Measurements from ENCODE around the gene FLNA. TPM values are rescaled to one million over a fixed set of nuclear protein-coding genes. Genes with fewer than 3 reads are reported as not detected.

FLNA gene
- total RNA-seq, 1 experiment from 2014 or later = 1,841 TPM

GRCh38 chrX:154320406-154320805 lies 54.0 kb downstream of the FLNA start:
- no peaks in the 10 kb centered on the region for H3K9me3 ChIP-seq (ENCODE audit: insufficient read depth, low read depth)
- CTCF ChIA-PET = no interaction called here
- no peak overlapping the region for H3K4me2 ChIP-seq
- no peak overlapping the region for H3K27ac ChIP-seq
- no TSS peak for BruUV-seq (replicated peaks)
- H4K20me1 ChIP-seq (ENCODE audit: insufficient read depth) = no peaks in the 10 kb centered on the region
- H3K79me2 ChIP-seq (ENCODE audit: low read depth) = no peaks in the 10 kb centered on the region
- H3K36me3 ChIP-seq (ENCODE audit: low read depth) = no peaks in the 10 kb centered on the region
- no peak overlapping the region for H2AFZ ChIP-seq
- H3K4me3 ChIP-seq = no peak overlapping the region
- no peaks in the 10 kb centered on the region for H3K9me2 ChIP-seq (ENCODE audit: insufficient read depth)
- POLR2A ChIA-PET (ENCODE audit: unreplicated experiment) = no interaction called here
- TF ChIP-seq CTCF (conservative IDR thresholded peaks at IDR 0.05) = no peak
- no peak for TF ChIP-seq EZH2 (IDR thresholded peaks at IDR 0.05; ENCODE audit: low read depth)
- H3K4me1 ChIP-seq (replicated peaks; ENCODE audit: insufficient read depth) = no peaks in the 10 kb centered on the region
- intact Hi-C loops (cut with micrococcal nuclease; ENCODE audit: unreplicated experiment) = no loop called here
- H3K27me3 ChIP-seq (ENCODE audit: insufficient read depth, low read depth) = peaks cover 19% of the 10 kb centered on the region
- H3F3A ChIP-seq (ENCODE audit: insufficient read depth, low read depth) = no peaks in the 10 kb centered on the region
- DNase-seq = no peak

- Histone ChIP-seq H3K4me3 (no peak overlapping the region), H3K9me2 (ENCODE audit: insufficient read depth) (no peaks in the 10 kb centered on the region), H3K4me2 (no peak overlapping the region), H4K20me1 (ENCODE audit: insufficient read depth) (no peaks in the 10 kb centered on the region), H3K36me3 (ENCODE audit: low read depth) (no peaks in the 10 kb centered on the region), H3K27ac (no peak overlapping the region), H3K79me2 (ENCODE audit: low read depth) (no peaks in the 10 kb centered on the region), H3K27me3 (ENCODE audit: insufficient read depth, low read depth) (no peaks in the 10 kb centered on the region; the same call in 1 of the 2 replicates), H3K9me3 (ENCODE audit: insufficient read depth, low read depth) (no peaks in the 10 kb centered on the region), H3F3A (ENCODE audit: insufficient read depth, low read depth) (no peaks in the 10 kb centered on the region; the same call in 1 of the 2 replicates), H2AFZ (no peak overlapping the region), H3K4me1 (replicated peaks; ENCODE audit: insufficient read depth) (no peaks in the 10 kb centered on the region)
- CTCF ChIA-PET = no interaction called here
- POLR2A ChIA-PET (ENCODE audit: unreplicated experiment) = no interaction called here
- peak; percentile 48 for TF ChIP-seq CTCF (conservative IDR thresholded peaks at IDR 0.05)
- TF ChIP-seq EZH2 (IDR thresholded peaks at IDR 0.05; ENCODE audit: low read depth) = no peak
- intact Hi-C loops (cut with micrococcal nuclease; ENCODE audit: unreplicated experiment) = no loop called here
- no TSS peak for BruUV-seq (replicated peaks)
- DNase-seq = no peak
Measured at GRCh38 chrX:154317391-154317995, 56.9 kb downstream of the FLNA start.

GRCh38 chrX:154315416-154315815 lies 59.0 kb downstream of the FLNA start:
- H3K4me2 ChIP-seq = no peak overlapping the region
- intact Hi-C loops (cut with micrococcal nuclease; ENCODE audit: unreplicated experiment) = no loop called here
- CTCF ChIA-PET = no interaction called here
- no peak for DNase-seq
- no peaks in the 10 kb centered on the region for H3K27me3 ChIP-seq (ENCODE audit: insufficient read depth, low read depth)
- H2AFZ ChIP-seq = no peak overlapping the region
- no TSS peak for BruUV-seq (replicated peaks)
- H3K9me2 ChIP-seq (ENCODE audit: insufficient read depth) = no peaks in the 10 kb centered on the region
- H3K27ac ChIP-seq = no peak overlapping the region
- no peaks in the 10 kb centered on the region for H3K79me2 ChIP-seq (ENCODE audit: low read depth)
- TF ChIP-seq CTCF (conservative IDR thresholded peaks at IDR 0.05) (no peak), EZH2 (IDR thresholded peaks at IDR 0.05; ENCODE audit: low read depth) (no peak)
- no peaks in the 10 kb centered on the region for H3K4me1 ChIP-seq (replicated peaks; ENCODE audit: insufficient read depth)
- POLR2A ChIA-PET (ENCODE audit: unreplicated experiment) = no interaction called here
- H3K36me3 ChIP-seq (ENCODE audit: low read depth) = no peaks in the 10 kb centered on the region
- H3F3A ChIP-seq (ENCODE audit: insufficient read depth, low read depth) = no peaks in the 10 kb centered on the region; the same call in 1 of the 2 replicates
- no peaks in the 10 kb centered on the region for H4K20me1 ChIP-seq (ENCODE audit: insufficient read depth)
- no peak overlapping the region for H3K4me3 ChIP-seq
- H3K9me3 ChIP-seq (ENCODE audit: insufficient read depth, low read depth) = no peaks in the 10 kb centered on the region

Data from PC-9 (cell line).